ENCODE data around the gene PRKACB.

Gene PRKACB

GRCh38 chr1:84257617-84258016 lies 113.5 kb downstream of the PRKACB start:
- no peak for TF ChIP-seq CTCF (IDR thresholded peaks at IDR 0.05; ENCODE audit: extremely low read depth, missing control alignments)
- no peak for DNase-seq (ENCODE audit: low spot score)

GRCh38 chr1:84259376-84259775 lies 115.3 kb downstream of the PRKACB start:
- DNase-seq (ENCODE audit: low spot score) = no peak
- TF ChIP-seq CTCF (IDR thresholded peaks at IDR 0.05; ENCODE audit: extremely low read depth, missing control alignments) = no peak

- no peak for TF ChIP-seq CTCF (IDR thresholded peaks at IDR 0.05; ENCODE audit: extremely low read depth, missing control alignments)
- DNase-seq (ENCODE audit: low spot score) = no peak
Observed at GRCh38 chr1:84259989-84260388, 115.9 kb downstream of the PRKACB start.

GRCh38 chr1:84260852-84261518 lies 116.9 kb downstream of the PRKACB start:
- no peak for DNase-seq (ENCODE audit: low spot score)
- no peak for TF ChIP-seq CTCF (IDR thresholded peaks at IDR 0.05; ENCODE audit: extremely low read depth, missing control alignments)

GRCh38 chr1:84264961-84265360 lies 120.9 kb downstream of the PRKACB start:
- no peak for TF ChIP-seq CTCF (IDR thresholded peaks at IDR 0.05; ENCODE audit: extremely low read depth, missing control alignments)
- DNase-seq (ENCODE audit: low spot score) = no peak

- DNase-seq (ENCODE audit: low spot score) = no peak
- TF ChIP-seq CTCF (IDR thresholded peaks at IDR 0.05; ENCODE audit: extremely low read depth, missing control alignments) = no peak
Observed at GRCh38 chr1:84265867-84266266, 121.8 kb downstream of the PRKACB start.

GRCh38 chr1:84266748-84267147 lies 122.7 kb downstream of the PRKACB start:
- DNase-seq (ENCODE audit: low spot score) = no peak
- TF ChIP-seq CTCF (IDR thresholded peaks at IDR 0.05; ENCODE audit: extremely low read depth, missing control alignments) = no peak
